HG03469 (cell line): ENCODE data around the gene CTAG2.
"Not testable (repeated sequence)": the region's sequence is repeated elsewhere in the genome, so short reads cannot be mapped to it uniquely, and the experiment has no call there.

Experiments
- ATAC-seq: cut with Tn5 transposase; IDR thresholded peaks from one replicate; pipeline ENCODE4 v1.9.1; 2021; ENCODE audit warnings: mild to moderate bottlenecking, moderate library complexity, moderate number of reproducible peaks; ENCODE audit not compliant: unreplicated experiment

CTAG2 gene

DNA sequence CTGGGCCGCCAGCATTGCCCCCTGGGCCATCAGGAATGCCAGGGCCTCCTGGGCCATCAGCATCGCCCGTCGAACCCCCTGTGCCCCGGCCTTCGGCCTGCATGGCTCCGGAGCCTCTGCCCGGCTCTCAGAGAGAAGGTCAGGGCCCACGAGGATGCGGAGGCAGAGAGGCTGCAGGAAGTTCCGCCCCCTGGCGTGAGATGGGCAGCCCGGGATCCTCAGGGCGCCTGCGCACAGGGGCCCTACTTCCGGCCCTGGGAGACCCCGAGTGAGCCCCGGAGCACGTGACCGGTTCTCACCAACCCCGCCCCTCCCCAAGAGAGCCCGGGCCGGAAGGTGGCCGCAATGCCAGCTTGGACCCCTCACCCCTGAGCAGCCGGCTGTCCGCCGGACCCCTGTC, at the start of gene CTAG2:
Gene CTAG2 (minus strand): TSS at position 167 of the 400 bp plus-strand sequence. CDS start 64 bp downstream, at position 103.
- not testable (repeated sequence) for ATAC-seq

- ATAC-seq: no peak
These were observed 45.4 kb upstream of the CTAG2 start for GRCh38 chrX:154698630-154699248.

DNA sequence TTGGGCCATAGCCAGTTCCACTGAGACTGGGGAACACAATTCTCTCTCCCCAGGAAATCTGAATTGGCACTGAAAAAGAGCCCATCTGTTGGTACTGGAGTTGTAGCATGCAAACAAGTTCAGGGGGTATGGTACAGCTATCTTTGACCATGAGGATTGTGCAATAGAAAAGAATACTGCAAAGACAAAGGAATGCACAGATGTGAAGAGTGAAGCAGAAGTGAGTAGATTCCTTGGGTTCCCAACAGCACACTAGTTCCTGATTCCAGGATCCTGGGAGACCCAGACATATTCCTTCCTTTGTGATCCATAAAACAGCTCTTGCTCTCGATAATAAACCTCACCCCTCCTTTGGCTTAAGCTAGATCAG, 43.3 kb upstream of the CTAG2 start:
- ATAC-seq: no peak

DNA sequence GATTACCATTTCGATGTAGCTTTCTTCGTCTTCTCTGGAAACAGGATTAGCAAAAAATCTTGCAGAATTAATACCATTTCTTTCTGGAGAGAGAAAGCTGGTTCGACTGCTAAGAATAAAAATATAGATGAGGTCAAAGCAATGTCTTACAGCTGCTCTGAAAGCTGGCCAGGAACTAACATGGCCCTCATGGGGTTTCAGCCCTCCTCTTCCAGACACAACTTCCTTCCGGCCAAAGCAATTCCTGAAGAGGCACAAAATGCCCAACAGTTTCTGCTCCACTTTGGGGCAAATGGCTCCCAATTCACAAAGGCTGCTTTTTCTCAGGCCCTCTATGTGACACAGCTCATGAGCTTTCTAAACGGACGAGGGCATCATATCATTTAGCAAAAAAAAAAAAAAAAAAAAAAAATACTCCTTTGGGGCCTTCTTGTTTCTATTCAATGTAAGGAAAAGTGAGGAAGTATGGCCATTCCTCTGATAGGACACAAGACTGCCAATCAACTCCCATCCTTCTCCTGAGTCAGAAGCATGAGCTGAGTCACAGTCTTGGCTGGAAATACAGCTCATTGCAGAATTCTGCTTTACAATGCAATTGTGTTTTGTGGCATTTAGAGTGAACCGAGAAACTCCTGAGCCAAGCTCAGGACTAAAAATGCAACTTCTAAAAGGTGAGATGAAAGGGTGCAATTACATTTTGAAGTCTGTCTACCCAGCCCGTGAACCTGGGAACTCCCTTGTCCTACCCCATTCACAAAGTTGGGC, 42.7 kb upstream of the CTAG2 start:
- ATAC-seq: no peak

DNA sequence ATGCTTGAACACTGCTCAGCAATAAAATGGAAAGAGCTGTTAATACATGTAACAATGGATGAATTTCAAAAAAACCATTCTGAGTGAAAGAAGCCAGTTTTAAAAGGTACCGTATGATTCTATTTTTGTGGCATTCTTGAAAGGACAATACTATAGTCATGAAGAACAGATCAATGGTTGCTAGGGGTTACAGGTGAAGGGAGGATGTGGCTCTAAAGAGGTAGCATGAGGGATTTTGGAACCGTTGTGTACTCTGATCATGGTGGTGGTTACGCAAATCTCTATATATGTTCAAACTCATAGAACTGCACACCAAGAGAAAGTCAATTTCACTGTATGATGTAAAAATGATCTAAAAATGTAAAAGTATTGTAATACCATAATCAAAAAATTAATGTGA, 40.0 kb upstream of the CTAG2 start:
- no peak for ATAC-seq

DNA sequence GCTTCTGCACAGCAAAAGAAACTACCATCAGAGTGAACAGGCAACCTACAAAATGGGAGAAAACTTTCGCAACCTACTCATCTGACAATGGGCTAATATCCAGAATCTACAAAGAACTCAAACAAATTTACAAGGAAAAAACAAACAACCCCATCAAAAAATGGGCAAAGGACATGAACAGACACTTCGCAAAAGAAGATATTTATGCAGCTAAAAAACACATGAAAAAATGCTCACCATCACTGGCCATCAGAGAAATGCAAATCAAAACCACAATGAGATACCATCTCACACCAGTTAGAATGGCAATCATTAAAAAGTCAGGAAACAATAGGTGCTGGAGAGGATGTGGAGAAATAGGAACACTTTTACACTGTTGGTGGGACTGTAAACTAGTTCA, 37.1 kb upstream of the CTAG2 start:
- ATAC-seq: not testable (repeated sequence)

- not testable (repeated sequence) for ATAC-seq
These were observed 18.7 kb upstream of the CTAG2 start for GRCh38 chrX:154672084-154672483.

- not testable (repeated sequence) for ATAC-seq
These were observed 17.5 kb upstream of the CTAG2 start for GRCh38 chrX:154670848-154671247.

GRCh38 chrX:154661899-154662298, 8.5 kb upstream of the CTAG2 start:
- no peak for ATAC-seq

DNA sequence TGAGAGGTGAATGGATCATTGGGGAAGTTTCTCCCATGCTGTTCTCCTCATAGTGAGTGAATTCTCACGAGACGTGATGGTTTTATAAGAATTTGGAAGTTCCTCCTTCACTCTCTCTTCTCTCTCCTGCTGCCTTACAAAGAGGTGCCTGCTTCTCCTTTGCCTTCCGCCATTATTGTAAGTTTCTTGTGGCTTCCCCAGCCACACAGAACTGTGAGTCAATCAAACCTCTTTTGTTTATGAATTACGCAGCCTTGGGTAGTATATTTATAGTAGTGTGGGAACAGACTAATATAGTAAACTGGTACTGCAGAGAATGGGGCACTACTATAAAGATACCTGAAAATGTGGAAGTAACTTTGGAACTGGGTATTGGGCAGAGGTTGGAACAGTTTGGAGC, 7.8 kb upstream of the CTAG2 start:
- ATAC-seq: no peak

DNA sequence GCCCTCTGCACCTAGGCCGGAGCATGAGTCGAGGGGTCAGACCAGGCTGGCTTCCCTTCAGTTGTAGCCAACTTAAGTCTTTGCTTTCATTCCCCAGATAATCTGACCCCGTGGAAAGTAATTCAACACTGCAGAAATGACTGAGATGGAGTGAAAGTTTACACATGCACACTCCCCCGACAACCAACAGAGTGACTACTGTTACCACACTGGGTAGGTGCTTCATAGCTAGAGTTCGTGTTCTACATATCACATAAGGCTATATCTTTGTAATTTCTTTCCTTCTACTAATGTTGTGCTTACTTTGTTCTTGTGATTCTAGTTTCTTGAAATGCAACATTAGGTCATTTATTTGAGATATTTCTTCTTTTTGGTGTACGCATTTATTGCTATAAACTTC, 7.2 kb upstream of the CTAG2 start:
- no peak for ATAC-seq

DNA sequence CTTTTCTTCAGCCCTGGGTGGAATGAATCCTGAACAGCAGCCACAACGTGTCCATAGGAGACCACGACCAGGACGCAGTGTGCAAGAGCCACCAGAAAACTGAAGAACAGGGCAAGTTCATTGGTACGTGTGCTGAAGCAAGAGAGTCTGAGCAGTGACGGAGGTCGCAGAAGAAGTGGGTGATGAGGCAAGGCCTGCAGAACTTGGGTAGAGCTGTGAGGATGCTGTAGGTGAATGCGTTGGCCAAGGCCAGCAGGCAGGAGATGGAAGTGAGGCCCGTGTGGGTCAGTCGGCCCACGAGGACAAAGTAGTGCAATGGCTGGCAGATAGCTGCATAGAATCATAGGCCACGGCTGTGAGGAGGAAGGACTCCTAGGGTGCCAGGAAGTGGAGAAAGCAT, 5.6 kb upstream of the CTAG2 start:
- no peak for ATAC-seq

GRCh38 chrX:154658187-154658586, 4.8 kb upstream of the CTAG2 start:
- ATAC-seq: no peak

GRCh38 chrX:154657226-154657805, 3.9 kb upstream of the CTAG2 start:
- no peak for ATAC-seq

DNA sequence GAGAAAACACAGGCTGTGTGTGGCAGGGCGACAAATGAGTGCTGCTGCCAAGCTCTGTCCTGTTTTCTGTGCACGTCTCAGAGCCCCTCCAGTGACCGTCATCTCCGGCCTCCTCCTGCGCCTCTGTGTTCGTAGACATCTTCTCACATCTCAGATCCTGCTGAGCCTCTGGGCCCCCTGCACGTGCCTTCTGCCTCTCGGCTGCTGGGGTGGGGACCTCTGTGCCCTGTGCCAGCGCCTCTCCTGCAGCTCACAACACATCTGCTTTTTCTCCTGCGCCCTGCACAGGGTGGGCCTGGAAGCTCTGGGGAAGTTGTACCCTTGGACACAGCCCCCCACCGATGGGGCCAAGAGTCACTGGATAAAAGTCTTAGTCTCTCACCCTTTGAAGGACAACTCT, 2.4 kb upstream of the CTAG2 start:
- ATAC-seq: no peak

- no peak for ATAC-seq
These were observed 2.0 kb upstream of the CTAG2 start for GRCh38 chrX:154655346-154655745.

- ATAC-seq: no peak
These were observed 1.5 kb upstream of the CTAG2 start for GRCh38 chrX:154654925-154655324.

DNA sequence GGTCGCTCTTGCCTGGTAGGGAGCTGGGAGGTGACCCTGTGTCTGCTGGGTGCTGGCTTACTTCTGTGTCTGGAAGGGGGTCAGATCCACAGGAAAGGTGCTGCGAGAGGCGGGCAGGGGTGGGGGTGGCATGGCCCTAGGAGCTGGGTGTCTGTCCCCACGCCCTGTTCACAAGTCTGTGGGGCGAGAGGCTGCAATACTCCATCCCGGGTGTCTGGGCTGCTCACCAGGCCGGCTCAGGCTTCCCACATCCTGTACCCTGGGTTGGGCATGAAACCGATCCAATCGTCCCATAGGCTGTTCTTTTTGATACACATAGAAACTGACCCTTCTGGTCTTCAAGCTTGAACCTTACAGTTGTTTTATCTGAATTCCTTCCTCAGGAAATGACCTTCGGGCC, 993 bp upstream of the CTAG2 start:
- ATAC-seq: no peak

DNA sequence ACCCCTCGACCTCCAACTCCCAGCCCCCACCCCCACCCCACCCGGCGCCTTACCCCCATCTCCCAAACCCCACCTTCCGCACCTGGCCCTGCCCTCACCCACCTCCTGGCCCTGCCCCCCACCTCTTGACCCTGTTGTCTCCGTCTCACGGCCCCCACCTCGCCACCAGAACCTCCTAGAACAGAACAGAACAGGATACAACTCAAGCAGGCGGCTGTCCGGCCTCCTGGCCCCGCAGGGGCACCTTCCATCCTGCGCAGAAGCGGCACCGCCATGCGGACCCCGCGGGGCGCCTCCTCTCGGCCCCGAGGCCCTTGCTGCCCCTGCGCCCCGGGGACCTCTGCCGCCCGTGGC, 354 bp downstream of the CTAG2 start:
- ATAC-seq: no peak

DNA sequence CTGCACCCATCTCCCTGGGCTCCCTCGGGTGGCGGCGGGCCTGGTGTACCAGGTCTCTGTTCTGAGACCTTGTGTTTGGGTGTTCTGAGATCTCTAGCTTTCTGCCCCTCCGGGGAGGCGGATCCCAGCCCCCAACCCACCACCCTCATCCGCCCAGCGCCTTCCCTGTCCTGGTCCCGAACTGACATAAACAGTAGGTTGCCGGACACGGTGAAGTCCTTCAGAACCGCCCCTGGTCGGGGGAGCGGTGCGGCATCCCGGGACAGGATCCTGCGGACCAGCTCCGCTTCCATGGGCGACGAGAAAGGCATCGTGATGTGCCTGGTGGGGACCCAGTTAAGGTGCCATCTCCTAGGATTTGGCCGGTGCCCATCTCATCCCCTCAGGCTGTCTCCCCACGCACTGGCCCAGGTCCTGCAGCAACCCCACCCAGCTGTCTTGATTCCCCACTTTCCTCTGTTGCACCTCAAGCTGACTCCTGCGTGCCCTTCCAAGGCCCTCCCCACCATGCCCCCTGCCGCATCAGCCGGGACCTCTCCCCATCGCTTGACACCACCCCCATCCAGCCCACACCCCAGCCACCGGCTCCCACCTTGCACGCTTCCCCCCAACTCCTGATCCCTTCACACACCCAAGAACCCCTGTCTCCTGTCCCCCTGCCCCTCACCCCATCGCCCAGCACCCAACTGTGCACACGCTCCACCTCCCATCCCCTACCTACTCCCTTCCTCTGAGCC, 900 bp downstream of the CTAG2 start:
- no peak for ATAC-seq

DNA sequence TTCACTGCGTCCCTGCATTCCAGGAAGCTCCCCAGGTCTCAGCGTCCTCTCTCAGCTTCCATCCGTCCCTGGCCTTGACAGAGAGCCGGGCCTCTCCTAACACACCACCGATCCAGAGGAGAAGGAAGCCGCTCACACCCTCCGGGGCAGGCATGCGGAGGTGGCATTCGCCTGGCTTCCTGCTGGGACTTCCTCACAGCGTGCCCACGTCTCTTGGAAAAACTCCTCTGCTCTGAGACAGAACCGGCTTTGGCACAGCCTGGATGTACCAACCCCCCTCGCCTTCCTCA, 3.2 kb downstream of the CTAG2 start:
- ATAC-seq: no peak
